Measurements from ENCODE around the gene CTIF.
"Not testable (repeated sequence)": the region's sequence is repeated elsewhere in the genome, so short reads cannot be mapped to it uniquely, and the experiment has no call there.

The CTIF gene

GRCh38 chr18:48709371-48710062 is 170.7 kb downstream of the CTIF start:
- no peak for DNase-seq
- Histone ChIP-seq H3K27ac (ENCODE audit: insufficient read depth, low read length, poor library complexity, severe bottlenecking) (no peak overlapping the region), H3K9me3 (ENCODE audit: control insufficient read depth, low read length) (no peaks in the 10 kb centered on the region), H3K4me3 (ENCODE audit: insufficient read depth, low read depth, low read length, poor library complexity, severe bottlenecking) (no peak overlapping the region), H3K27me3 (replicated peaks; ENCODE audit: control insufficient read depth, insufficient read depth, low read length, poor library complexity, severe bottlenecking) (no peaks in the 10 kb centered on the region), H3K36me3 (ENCODE audit: control insufficient read depth, insufficient read depth, low read length) (no peaks in the 10 kb centered on the region), H3K4me1 (ENCODE audit: control insufficient read depth, insufficient read depth, low read length, poor library complexity, severe bottlenecking) (no peaks in the 10 kb centered on the region)

DNA sequence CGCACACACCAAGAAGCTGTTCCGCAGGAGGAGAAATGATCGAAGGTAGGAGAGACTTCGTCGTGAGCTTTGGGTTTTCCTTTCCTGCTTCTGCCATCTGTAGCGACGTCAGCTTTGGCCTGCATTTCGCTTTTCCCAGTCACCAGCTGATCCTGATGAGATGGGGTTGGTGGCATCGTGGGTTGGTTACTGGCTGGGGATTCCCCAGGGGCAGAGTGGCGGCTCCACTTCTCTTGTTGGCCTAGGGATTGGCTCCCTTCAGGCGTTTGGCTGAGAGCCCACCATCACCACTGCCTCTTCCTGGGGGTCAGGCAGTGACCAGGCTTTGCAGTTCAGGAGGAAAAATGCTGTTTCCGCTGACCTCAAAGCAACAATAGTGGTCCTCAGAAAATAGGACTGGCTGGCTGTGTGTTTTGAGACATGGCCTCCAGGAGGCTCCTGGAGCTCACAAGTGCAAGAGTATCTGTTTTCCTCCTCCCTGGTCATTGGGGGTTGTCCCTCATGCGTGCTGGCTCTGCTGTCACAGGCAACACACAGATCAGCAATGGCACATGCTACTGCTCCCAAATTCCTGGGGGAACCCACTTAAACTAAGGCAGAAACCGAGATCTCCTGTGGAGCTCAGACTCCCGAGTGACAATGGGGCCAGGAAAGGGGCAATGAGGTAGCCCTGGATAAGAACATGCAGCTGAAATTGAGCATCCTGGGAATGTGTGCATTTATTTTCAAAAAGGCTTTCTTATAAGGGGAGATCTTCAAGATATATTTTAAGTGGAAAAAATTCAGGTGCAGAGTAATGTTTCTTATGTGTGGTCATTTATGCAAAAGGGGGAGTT is 173.0 kb downstream of the CTIF start:
- Histone ChIP-seq H3K27me3 (replicated peaks; ENCODE audit: control insufficient read depth, insufficient read depth, low read length, poor library complexity, severe bottlenecking) (no peaks in the 10 kb centered on the region), H3K27ac (ENCODE audit: insufficient read depth, low read length, poor library complexity, severe bottlenecking) (no peak overlapping the region), H3K36me3 (ENCODE audit: control insufficient read depth, insufficient read depth, low read length) (no peaks in the 10 kb centered on the region), H3K9me3 (ENCODE audit: control insufficient read depth, low read length) (no peaks in the 10 kb centered on the region), H3K4me1 (ENCODE audit: control insufficient read depth, insufficient read depth, low read length, poor library complexity, severe bottlenecking) (no peaks in the 10 kb centered on the region), H3K4me3 (ENCODE audit: insufficient read depth, low read depth, low read length, poor library complexity, severe bottlenecking) (no peak overlapping the region)
- no peak for DNase-seq

DNA sequence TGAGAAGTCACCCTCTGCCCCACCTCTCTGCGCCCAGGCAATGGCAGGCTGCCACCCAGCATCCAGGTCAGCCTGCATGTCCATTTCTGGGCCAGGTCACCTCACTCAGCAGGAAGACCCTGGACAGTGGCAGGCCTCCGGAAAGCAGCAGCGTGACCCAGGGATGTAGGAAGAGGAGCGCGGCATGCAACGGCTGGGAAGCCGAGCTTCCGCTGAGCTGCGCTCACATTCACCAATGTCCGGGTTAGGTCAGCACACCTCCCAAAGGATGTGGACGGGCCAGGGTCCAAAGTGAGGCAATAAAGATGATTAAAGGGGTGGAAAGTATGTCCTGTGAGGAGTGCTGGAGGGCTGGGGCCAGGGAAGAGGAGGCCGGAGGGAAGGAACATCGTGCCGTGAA is 174.5 kb downstream of the CTIF start:
- DNase-seq, result no peak
- Histone ChIP-seq H3K36me3 (ENCODE audit: control insufficient read depth, insufficient read depth, low read length) (no peaks in the 10 kb centered on the region), H3K4me1 (ENCODE audit: control insufficient read depth, insufficient read depth, low read length, poor library complexity, severe bottlenecking) (no peaks in the 10 kb centered on the region), H3K4me3 (ENCODE audit: insufficient read depth, low read depth, low read length, poor library complexity, severe bottlenecking) (no peak overlapping the region), H3K27me3 (replicated peaks; ENCODE audit: control insufficient read depth, insufficient read depth, low read length, poor library complexity, severe bottlenecking) (no peaks in the 10 kb centered on the region), H3K9me3 (ENCODE audit: control insufficient read depth, low read length) (no peaks in the 10 kb centered on the region), H3K27ac (ENCODE audit: insufficient read depth, low read length, poor library complexity, severe bottlenecking) (no peak overlapping the region)

- DNase-seq, result no peak
- no peak overlapping the region for H3K27ac ChIP-seq (ENCODE audit: insufficient read depth, low read length, poor library complexity, severe bottlenecking)
- H3K4me1 ChIP-seq (ENCODE audit: control insufficient read depth, insufficient read depth, low read length, poor library complexity, severe bottlenecking), result no peaks in the 10 kb centered on the region
- H3K36me3 ChIP-seq (ENCODE audit: control insufficient read depth, insufficient read depth, low read length), result no peaks in the 10 kb centered on the region
- H3K4me3 ChIP-seq (ENCODE audit: insufficient read depth, low read depth, low read length, poor library complexity, severe bottlenecking), result no peak overlapping the region
- H3K9me3 ChIP-seq (ENCODE audit: control insufficient read depth, low read length), result no peaks in the 10 kb centered on the region
- no peaks in the 10 kb centered on the region for H3K27me3 ChIP-seq (replicated peaks; ENCODE audit: control insufficient read depth, insufficient read depth, low read length, poor library complexity, severe bottlenecking)
Measured at GRCh38 chr18:48714873-48715272, 176.0 kb downstream of the CTIF start.

- Histone ChIP-seq H3K27ac (ENCODE audit: insufficient read depth, low read length, poor library complexity, severe bottlenecking) (no peak overlapping the region), H3K27me3 (replicated peaks; ENCODE audit: control insufficient read depth, insufficient read depth, low read length, poor library complexity, severe bottlenecking) (no peaks in the 10 kb centered on the region), H3K4me3 (ENCODE audit: insufficient read depth, low read depth, low read length, poor library complexity, severe bottlenecking) (no peak overlapping the region), H3K4me1 (ENCODE audit: control insufficient read depth, insufficient read depth, low read length, poor library complexity, severe bottlenecking) (no peaks in the 10 kb centered on the region), H3K9me3 (ENCODE audit: control insufficient read depth, low read length) (no peaks in the 10 kb centered on the region), H3K36me3 (ENCODE audit: control insufficient read depth, insufficient read depth, low read length) (no peaks in the 10 kb centered on the region)
- no peak for DNase-seq
Measured at GRCh38 chr18:48715711-48716361, 177.0 kb downstream of the CTIF start.

DNA sequence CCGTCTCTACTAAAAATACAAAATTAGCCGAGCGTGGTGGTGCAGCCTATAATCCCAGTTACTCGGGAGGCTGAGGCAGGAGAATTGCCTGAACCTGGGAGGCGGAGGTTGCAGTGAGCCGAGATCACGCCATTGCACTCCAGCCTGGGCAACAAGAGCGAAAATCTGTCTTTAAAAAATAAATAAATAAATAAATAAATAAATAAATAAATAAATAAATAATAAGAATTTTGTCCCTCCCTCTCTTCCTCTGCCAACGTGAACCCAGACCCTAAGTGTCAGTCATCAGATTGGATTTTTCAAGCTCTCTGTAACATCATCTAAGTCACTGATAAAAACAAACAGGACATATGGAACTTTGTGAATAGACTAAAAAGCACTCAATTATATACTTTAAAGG is 178.4 kb downstream of the CTIF start:
- not testable (repeated sequence) for DNase-seq

GRCh38 chr18:48718251-48718959 is 179.6 kb downstream of the CTIF start:
- DNase-seq, result no peak
- H3K27ac ChIP-seq (ENCODE audit: insufficient read depth, low read length, poor library complexity, severe bottlenecking), result no peak overlapping the region
- no peaks in the 10 kb centered on the region for H3K9me3 ChIP-seq (ENCODE audit: control insufficient read depth, low read length)
- no peaks in the 10 kb centered on the region for H3K4me1 ChIP-seq (ENCODE audit: control insufficient read depth, insufficient read depth, low read length, poor library complexity, severe bottlenecking)
- H3K4me3 ChIP-seq (ENCODE audit: insufficient read depth, low read depth, low read length, poor library complexity, severe bottlenecking), result no peak overlapping the region
- H3K36me3 ChIP-seq (ENCODE audit: control insufficient read depth, insufficient read depth, low read length), result no peaks in the 10 kb centered on the region
- no peaks in the 10 kb centered on the region for H3K27me3 ChIP-seq (replicated peaks; ENCODE audit: control insufficient read depth, insufficient read depth, low read length, poor library complexity, severe bottlenecking)

More for the DNA sequence above, 178.4 kb downstream of the CTIF start:
- not testable (repeated sequence) for H3K27me3 ChIP-seq (replicated peaks; ENCODE audit: control insufficient read depth, insufficient read depth, low read length, poor library complexity, severe bottlenecking); H3K4me1 ChIP-seq (ENCODE audit: control insufficient read depth, insufficient read depth, low read length, poor library complexity, severe bottlenecking); H3K36me3 ChIP-seq (ENCODE audit: control insufficient read depth, insufficient read depth, low read length); H3K27ac ChIP-seq (ENCODE audit: insufficient read depth, low read length, poor library complexity, severe bottlenecking); H3K4me3 ChIP-seq (ENCODE audit: insufficient read depth, low read depth, low read length, poor library complexity, severe bottlenecking); H3K9me3 ChIP-seq (ENCODE audit: control insufficient read depth, low read length)

GRCh38 chr18:48719388-48719787 is 180.6 kb downstream of the CTIF start:
- no peak for DNase-seq
- H3K4me1 ChIP-seq (ENCODE audit: control insufficient read depth, insufficient read depth, low read length, poor library complexity, severe bottlenecking), result no peaks in the 10 kb centered on the region
- no peaks in the 10 kb centered on the region for H3K9me3 ChIP-seq (ENCODE audit: control insufficient read depth, low read length)
- H3K36me3 ChIP-seq (ENCODE audit: control insufficient read depth, insufficient read depth, low read length), result no peaks in the 10 kb centered on the region
- H3K27me3 ChIP-seq (replicated peaks; ENCODE audit: control insufficient read depth, insufficient read depth, low read length, poor library complexity, severe bottlenecking), result no peaks in the 10 kb centered on the region
- H3K4me3 ChIP-seq (ENCODE audit: insufficient read depth, low read depth, low read length, poor library complexity, severe bottlenecking), result no peak overlapping the region
- H3K27ac ChIP-seq (ENCODE audit: insufficient read depth, low read length, poor library complexity, severe bottlenecking), result no peak overlapping the region

DNA sequence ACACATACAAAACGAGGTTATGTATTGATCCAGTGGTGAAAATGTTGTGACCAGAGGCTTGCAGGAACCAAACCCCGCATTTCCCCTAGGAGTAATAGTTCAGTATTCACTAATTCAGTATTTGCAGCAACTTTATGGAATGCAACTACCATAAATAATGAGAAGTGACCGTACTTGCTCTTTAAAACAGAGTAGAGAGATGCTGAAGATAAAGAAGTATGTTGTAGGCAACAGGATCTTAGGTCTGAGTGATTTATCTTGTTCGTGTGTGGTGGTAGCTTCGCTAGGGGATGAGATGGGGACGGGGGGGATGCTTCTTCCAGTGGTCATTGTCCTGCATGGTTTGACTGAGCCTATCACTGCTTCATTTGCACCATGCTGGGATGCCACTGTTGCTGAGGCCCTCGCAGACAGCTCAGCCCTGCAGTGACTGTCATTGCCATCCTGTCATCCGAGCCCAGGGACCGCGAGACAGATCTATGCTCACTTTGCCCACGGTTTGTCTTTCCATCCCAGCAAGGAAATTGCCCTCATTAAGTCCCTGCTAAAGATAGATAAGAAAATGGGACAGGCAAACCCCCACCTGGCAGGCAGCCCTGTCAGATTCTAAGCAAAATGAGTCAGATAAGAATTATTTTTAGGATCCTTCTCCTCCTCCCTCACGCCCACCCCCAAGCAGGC is 181.3 kb downstream of the CTIF start:
- Histone ChIP-seq H3K4me1 (ENCODE audit: control insufficient read depth, insufficient read depth, low read length, poor library complexity, severe bottlenecking) (no peaks in the 10 kb centered on the region), H3K4me3 (ENCODE audit: insufficient read depth, low read depth, low read length, poor library complexity, severe bottlenecking) (no peak overlapping the region), H3K36me3 (ENCODE audit: control insufficient read depth, insufficient read depth, low read length) (no peaks in the 10 kb centered on the region), H3K9me3 (ENCODE audit: control insufficient read depth, low read length) (no peaks in the 10 kb centered on the region), H3K27me3 (replicated peaks; ENCODE audit: control insufficient read depth, insufficient read depth, low read length, poor library complexity, severe bottlenecking) (no peaks in the 10 kb centered on the region), H3K27ac (ENCODE audit: insufficient read depth, low read length, poor library complexity, severe bottlenecking) (no peak overlapping the region)
- DNase-seq, result no peak

All from effector memory CD4-positive, alpha-beta T cell (primary cell).